Thyroid gland (tissue), 4 donors: ENCODE data around the gene MAP7D3. TPM values are rescaled to one million over a fixed set of nuclear protein-coding genes. Genes with fewer than 3 reads are reported as not detected.
A peak's percentile ranks its signal among the peaks of the same experiment; 100 is the strongest.

Experiments used
- DNase-seq, 2 donors: peaks; one replicate each; pipeline ENCODE4 v3.0.0-alpha.2; 2019
- H3K27ac ChIP-seq, 3 donors: fragments of 200-600 bp; sonication (generic); 1 replicate in 2 of 3; 2 replicates in 1 of 3; pipeline ENCODE4 v1.5.1; 2016 to 2019; ENCODE audit warnings: mild to moderate bottlenecking in 1 of 3, moderate library complexity in 1 of 3
- H3K27me3 ChIP-seq: fragments of 200-600 bp; sonication (generic); one replicate; pipeline ENCODE4 v1.5.1; 2019
- H3K36me3 ChIP-seq, 2 donors: fragments of 200-600 bp; sonication (generic); one replicate each; pipeline ENCODE4 v1.5.1; 2016 to 2019
- H3K4me1 ChIP-seq, 2 donors: fragments of 200-600 bp; sonication (generic); one replicate each; pipeline ENCODE4 v1.5.1; 2017 to 2019
- H3K4me3 ChIP-seq, 3 donors: fragments of 200-600 bp; sonication (generic); replicated peaks in 1 of 3; 1 replicate in 2 of 3; 2 replicates in 1 of 3; pipeline ENCODE4 v1.5.1; 2016; ENCODE audit warnings: mild to moderate bottlenecking in 1 of 3
- H3K9me3 ChIP-seq: fragments of 200-600 bp; sonication (generic); one replicate; pipeline ENCODE4 v1.5.1; 2017
- POLR2A ChIP-seq, 2 donors: fragments of 450-650 bp; IDR thresholded peaks; one replicate each; pipeline ENCODE4 v1.6.1; 2017; ENCODE audit warnings: antibody characterized with exemption in 2 of 2, mild to moderate bottlenecking in 2 of 2, moderate library complexity in 1 of 2
- WGBS, 2 donors: methylation state at CpG; one replicate each; pipeline ENCODE4 v1.1.5; 2017; 5-methylcytosine and 5-hydroxymethylcytosine counted together
- intact Hi-C: fragments of 100-400 bp; cut with DNase I; formaldehyde crosslinking; loops from one replicate; pipeline ENCODE4 v1.15.1; 2023
- total RNA-seq, 4 donors: library from RNA; depleted of rRNA; stranded (reverse); fragments of >200 nt; gene quantifications; one replicate each; pipeline ENCODE4 v1.2.3, GENCODE V29; 2016
- TF ChIP-seq, protein P1 (sequence below), 6 experiments: fragments of 200-600 bp in 3 of 6; fragments of 450-650 bp in 3 of 6; sonication (generic) in 3 of 6; IDR thresholded peaks; one replicate each; pipeline ENCODE4 v1.5.1; 2016 to 2019; ENCODE audit warnings: antibody characterized with exemption in 6 of 6, mild to moderate bottlenecking in 2 of 6, inconsistent platforms in 1 of 6, moderate library complexity in 1 of 6

The MAP7D3 gene
- total RNA-seq, 4 donors from 2014 or later = 13.8 to 22.2 (median 14.6) TPM

DNA sequence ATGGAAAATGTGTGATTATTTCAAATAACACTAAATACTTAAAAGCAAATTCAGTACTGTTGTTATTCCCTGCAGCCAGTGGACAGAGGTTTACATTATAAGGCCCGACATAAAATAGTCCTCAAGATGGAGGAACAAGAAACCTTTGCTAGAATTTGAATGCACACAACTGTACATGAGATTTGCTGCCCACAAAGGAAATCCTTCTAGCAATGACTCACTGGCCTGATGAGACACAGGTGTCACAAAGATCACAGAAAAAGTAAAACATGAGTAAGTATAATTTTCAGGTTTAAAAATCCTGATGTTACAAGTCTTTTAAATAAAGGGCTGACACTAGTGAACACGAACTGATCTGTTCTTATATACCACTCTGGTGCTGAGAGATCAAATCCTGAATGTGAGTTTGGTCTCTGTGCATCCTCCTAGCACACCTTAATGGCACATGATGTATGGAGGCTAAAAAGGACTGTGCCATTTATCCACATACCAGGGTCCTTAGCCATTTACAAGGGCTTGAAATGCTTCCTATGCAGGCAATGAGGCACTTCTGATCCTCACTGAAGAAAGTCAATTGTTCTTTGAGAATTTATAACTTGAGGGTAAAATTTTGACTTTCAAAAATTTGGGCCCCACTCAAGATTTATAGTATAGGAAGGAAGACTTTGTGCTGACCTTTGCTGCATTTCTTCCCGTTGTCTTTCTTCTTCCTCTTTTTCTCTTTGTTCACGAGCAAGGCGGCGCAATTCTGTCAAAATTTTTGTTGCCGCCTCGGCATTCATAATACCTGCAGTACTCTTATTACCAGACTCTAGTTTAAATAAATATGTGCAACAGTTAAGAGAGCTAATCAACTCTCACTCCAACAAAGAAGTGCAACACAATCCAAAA lies 23.0 kb downstream of the MAP7D3 start:
- DNase-seq = no peak
- no peaks in the 10 kb centered on the region for H3K9me3 ChIP-seq
- no peak overlapping the region for H3K4me3 ChIP-seq
- no peaks in the 10 kb centered on the region for H3K27me3 ChIP-seq
- intact Hi-C loops = no loop called here
- TF ChIP-seq, protein P1, sequence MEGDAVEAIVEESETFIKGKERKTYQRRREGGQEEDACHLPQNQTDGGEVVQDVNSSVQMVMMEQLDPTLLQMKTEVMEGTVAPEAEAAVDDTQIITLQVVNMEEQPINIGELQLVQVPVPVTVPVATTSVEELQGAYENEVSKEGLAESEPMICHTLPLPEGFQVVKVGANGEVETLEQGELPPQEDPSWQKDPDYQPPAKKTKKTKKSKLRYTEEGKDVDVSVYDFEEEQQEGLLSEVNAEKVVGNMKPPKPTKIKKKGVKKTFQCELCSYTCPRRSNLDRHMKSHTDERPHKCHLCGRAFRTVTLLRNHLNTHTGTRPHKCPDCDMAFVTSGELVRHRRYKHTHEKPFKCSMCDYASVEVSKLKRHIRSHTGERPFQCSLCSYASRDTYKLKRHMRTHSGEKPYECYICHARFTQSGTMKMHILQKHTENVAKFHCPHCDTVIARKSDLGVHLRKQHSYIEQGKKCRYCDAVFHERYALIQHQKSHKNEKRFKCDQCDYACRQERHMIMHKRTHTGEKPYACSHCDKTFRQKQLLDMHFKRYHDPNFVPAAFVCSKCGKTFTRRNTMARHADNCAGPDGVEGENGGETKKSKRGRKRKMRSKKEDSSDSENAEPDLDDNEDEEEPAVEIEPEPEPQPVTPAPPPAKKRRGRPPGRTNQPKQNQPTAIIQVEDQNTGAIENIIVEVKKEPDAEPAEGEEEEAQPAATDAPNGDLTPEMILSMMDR (IDR thresholded peaks at IDR 0.05) = no peak
- TF ChIP-seq POLR2A (IDR thresholded peaks at IDR 0.05) = no peak
- H3K4me1 ChIP-seq = no peaks in the 10 kb centered on the region
- H3K36me3 ChIP-seq = peaks cover 0 to 8% of the 10 kb centered on the region in 2 donors
- no peak overlapping the region for H3K27ac ChIP-seq
- 85 to 92% methylated on average over 8 of the region's 8 CpGs for WGBS, 2 donors

DNA sequence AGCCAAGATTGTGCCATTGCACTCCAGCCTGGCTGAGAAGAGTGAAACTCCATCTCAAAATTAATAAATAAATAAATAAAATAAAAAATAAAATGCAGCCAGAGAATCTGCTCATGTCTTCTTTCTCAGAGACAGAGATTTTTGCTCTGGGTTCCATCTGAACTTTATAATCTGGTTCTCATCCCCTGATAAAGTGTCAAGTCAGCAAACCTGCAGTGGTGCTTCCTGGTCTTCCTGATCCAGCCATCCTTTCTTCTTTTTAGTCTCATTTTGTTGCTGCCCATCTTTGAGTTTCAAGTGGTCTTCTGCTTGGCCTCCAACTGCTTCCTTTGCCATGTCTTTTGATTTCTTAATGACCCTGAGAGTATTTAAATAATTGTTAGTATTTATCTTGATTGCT lies 24.1 kb downstream of the MAP7D3 start:
- no peak overlapping the region for H3K27ac ChIP-seq
- H3K9me3 ChIP-seq = no peaks in the 10 kb centered on the region
- intact Hi-C loops = no loop called here
- no peak overlapping the region for H3K4me3 ChIP-seq
- no peaks in the 10 kb centered on the region for H3K27me3 ChIP-seq
- H3K4me1 ChIP-seq = no peaks in the 10 kb centered on the region
- no peak for TF ChIP-seq POLR2A (IDR thresholded peaks at IDR 0.05)
- TF ChIP-seq, protein P1 (IDR thresholded peaks at IDR 0.05) = no peak
- peaks cover 0 to 12% of the 10 kb centered on the region in 2 donors for H3K36me3 ChIP-seq
- DNase-seq = no peak

DNA sequence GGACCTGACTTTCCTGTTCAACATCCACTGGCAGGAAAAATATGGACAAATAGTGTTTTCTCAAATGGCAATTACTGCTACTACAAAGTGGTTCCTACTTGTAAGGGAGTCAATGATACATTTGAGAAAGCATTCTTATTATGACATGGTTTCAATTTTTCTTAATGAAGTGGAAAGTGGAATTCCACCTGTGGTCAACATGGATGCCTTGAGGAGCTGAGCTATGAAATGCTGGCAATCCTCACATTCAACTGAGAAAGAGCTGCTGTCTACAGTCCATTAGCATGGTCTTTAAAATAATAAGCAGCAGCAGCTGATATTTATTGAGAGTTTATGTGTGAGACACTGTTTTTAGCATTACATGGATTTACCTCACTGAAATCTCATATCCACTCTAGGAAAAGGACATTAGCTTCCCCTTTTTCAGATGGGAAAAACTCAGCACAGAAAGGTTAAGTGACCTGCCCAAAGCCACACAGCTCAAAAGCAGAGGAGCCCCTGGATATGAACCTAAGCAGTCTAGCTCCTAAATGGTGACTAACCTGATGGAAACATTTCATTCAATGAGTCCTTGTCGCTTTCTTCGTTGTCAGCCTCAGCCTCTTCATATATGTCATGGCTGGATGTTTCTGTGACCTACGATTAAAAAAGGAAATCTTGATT lies 29.2 kb downstream of the MAP7D3 start:
- Histone ChIP-seq H3K36me3 (peaks cover 0 to 9% of the 10 kb centered on the region in 2 donors), H3K27ac (no peak overlapping the region), H3K9me3 (no peaks in the 10 kb centered on the region), H3K4me3 (no peak overlapping the region), H3K4me1 (no peaks in the 10 kb centered on the region), H3K27me3 (no peaks in the 10 kb centered on the region)
- intact Hi-C loops = no loop called here
- 93 to 96% methylated on average over 3 of the region's 3 CpGs for WGBS, 2 donors
- DNase-seq = no peak
- TF ChIP-seq, protein P1 (IDR thresholded peaks at IDR 0.05) = no peak
- no peak for TF ChIP-seq POLR2A (IDR thresholded peaks at IDR 0.05)

DNA sequence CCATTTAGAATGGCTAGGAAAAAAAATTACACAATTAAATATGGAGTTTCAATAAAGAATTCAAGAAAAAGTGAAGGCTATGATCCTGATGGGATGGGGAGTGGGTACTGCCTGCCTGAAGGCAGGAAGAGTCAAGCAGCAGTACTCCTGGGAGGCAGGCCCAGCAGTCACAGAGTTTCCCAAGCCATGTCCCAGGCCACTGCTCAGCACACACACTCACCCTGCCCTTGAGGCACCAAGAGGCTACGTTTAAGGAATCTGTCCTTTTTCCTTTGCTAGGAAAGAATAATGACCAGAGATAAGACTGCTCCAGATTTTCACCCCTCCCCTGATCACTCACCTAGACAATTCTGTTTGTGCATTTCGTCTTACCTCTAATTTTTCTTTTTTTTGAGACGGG lies 30.2 kb downstream of the MAP7D3 start:
- 75 to 78% methylated on average over 3 of the region's 3 CpGs for WGBS, 2 donors
- TF ChIP-seq, protein P1 (IDR thresholded peaks at IDR 0.05) = no peak
- TF ChIP-seq POLR2A (IDR thresholded peaks at IDR 0.05) = no peak
- Histone ChIP-seq H3K4me1 (no peaks in the 10 kb centered on the region), H3K4me3 (no peak overlapping the region), H3K27me3 (no peaks in the 10 kb centered on the region), H3K9me3 (no peaks in the 10 kb centered on the region), H3K36me3 (peaks cover 0 to 5% of the 10 kb centered on the region in 2 donors), H3K27ac (peak overlapping the region in 1 of 3 donors; percentile 10)
- intact Hi-C loops = no loop called here
- DNase-seq = no peak

DNA sequence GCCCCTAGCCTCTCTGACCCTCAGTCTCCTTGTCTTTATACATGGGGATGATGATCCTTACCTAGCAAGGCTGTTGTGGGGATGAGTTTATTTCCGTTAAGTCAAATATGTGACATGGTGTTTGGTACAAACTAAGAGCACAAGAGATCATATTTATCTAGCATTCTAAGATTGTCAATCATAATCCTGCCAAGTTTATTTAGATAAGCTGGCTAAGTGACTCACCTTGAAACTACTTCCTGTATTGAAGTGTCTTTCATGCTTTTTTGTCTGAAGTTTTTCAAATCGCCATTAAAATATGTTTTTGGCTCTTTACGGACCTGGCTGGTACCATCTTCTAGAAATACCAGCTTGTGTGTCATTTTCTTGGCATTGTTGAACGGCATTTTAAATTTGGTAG lies 30.7 kb downstream of the MAP7D3 start:
- intact Hi-C loops = no loop called here
- H3K9me3 ChIP-seq = no peaks in the 10 kb centered on the region
- no peak overlapping the region for H3K4me3 ChIP-seq
- H3K27ac ChIP-seq = peak overlapping the region in 1 of 3 donors; percentile 10
- no peaks in the 10 kb centered on the region for H3K27me3 ChIP-seq
- DNase-seq = no peak
- H3K36me3 ChIP-seq = peaks cover 0 to 5% of the 10 kb centered on the region in 2 donors
- WGBS, 2 donors = 89 to 91% methylated on average over 4 of the region's 4 CpGs
- H3K4me1 ChIP-seq = no peaks in the 10 kb centered on the region
- TF ChIP-seq, protein P1 (IDR thresholded peaks at IDR 0.05) = no peak
- TF ChIP-seq POLR2A (IDR thresholded peaks at IDR 0.05) = no peak
